BLaER1 treated with 17β-estradiol and CSF1 and Interleukin-3, amounts not matched to agents 10 nM and 100 nM (cell line): ENCODE data around the gene ERCC6L2.

ENCODE experiments used
- H3K27ac ChIP-seq, 11 experiments: shearing (Covaris generic); formaldehyde crosslinking; 2 replicates each; pipeline ENCODE4 v1.8.1; 2022
- H3K27me3 ChIP-seq, 11 experiments: shearing (Covaris generic); formaldehyde crosslinking; 2 replicates each; pipeline ENCODE4 v1.8.1; 2022
- H3K36me3 ChIP-seq, 11 experiments: shearing (Covaris generic); formaldehyde crosslinking; 2 replicates each; pipeline ENCODE4 v1.8.1; 2022
- H3K4me1 ChIP-seq, 10 experiments: shearing (Covaris generic); formaldehyde crosslinking; 2 replicates each; pipeline ENCODE4 v1.8.1; 2022
- H3K4me2 ChIP-seq, 11 experiments: shearing (Covaris generic); formaldehyde crosslinking; 2 replicates each; pipeline ENCODE4 v1.8.1; 2022
- H3K4me3 ChIP-seq, 10 experiments: shearing (Covaris generic); formaldehyde crosslinking; 2 replicates each; pipeline ENCODE4 v1.8.1; 2022
- H3K9ac ChIP-seq, 11 experiments: shearing (Covaris generic); formaldehyde crosslinking; 2 replicates each; pipeline ENCODE4 v1.8.1; 2022
- H3K9me3 ChIP-seq, 11 experiments: shearing (Covaris generic); formaldehyde crosslinking; replicated peaks in 1 of 11; 2 replicates each; pipeline ENCODE4 v1.8.1; 2022
- H4K20me1 ChIP-seq, 11 experiments: shearing (Covaris generic); formaldehyde crosslinking; 2 replicates each; pipeline ENCODE4 v1.8.1; 2022
- Cebpa-rat ChIP-seq, 11 experiments: shearing (Covaris generic); IDR thresholded peaks; 2 replicates each; pipeline ENCODE4 v1.8.1; 2022

Gene ERCC6L2

GRCh38 chr9:95857124-95857523 lies 18.4 kb upstream of the ERCC6L2 start:
- no peak overlapping the region for H3K9ac ChIP-seq
- peaks cover 14 to 32% (median 17%) of the 10 kb centered on the region in 10 experiments for H3K4me1 ChIP-seq
- H3K27me3 ChIP-seq = no peaks in the 10 kb centered on the region
- no peak overlapping the region for H3K4me3 ChIP-seq
- peaks cover 2 to 9% (median 4%) of the 10 kb centered on the region in 11 experiments; a peak in 21 of 22 replicates for H3K9me3 ChIP-seq
- H4K20me1 ChIP-seq = no peaks in the 10 kb centered on the region; a peak in 2 of 22 replicates
- TF ChIP-seq Cebpa-rat (IDR thresholded peaks at IDR 0.05) = no peak
- peak overlapping the region; percentile 3 to 76 (median 44); a peak in 21 of 22 replicates for H3K4me2 ChIP-seq
- H3K27ac ChIP-seq = no peak overlapping the region
- H3K36me3 ChIP-seq = peaks cover 0 to 5% (median 0%) of the 10 kb centered on the region in 11 experiments; a peak in 6 of 22 replicates

DNA sequence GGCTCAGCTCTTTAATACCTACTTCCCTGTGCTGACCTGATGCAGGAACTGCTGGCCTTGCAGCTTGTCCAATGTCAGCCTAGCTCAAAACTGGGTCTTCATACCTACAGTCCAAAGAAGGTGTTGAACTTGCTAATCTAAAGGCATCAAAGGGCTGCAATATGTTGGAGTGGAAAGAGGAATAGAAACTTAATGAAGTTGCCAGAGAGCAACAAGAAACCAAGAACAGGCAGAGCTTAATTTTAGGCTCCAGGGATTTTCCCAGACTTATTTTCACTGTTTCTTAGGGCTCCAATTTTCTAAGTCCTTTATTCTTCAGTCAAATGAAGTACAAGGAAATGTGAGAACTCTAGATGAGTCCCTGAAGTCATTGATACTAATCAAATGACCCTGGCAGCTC lies 17.6 kb upstream of the ERCC6L2 start:
- no peaks in the 10 kb centered on the region; a peak in 2 of 22 replicates for H4K20me1 ChIP-seq
- TF ChIP-seq Cebpa-rat (IDR thresholded peaks at IDR 0.05) = no peak
- peaks cover 14 to 24% (median 17%) of the 10 kb centered on the region in 10 experiments for H3K4me1 ChIP-seq
- no peaks in the 10 kb centered on the region for H3K27me3 ChIP-seq
- H3K9ac ChIP-seq = no peak overlapping the region
- no peak overlapping the region; a peak in 1 of 22 replicates for H3K27ac ChIP-seq
- peak overlapping the region; percentile 3 to 76 (median 44); a peak in 20 of 22 replicates for H3K4me2 ChIP-seq
- H3K4me3 ChIP-seq = no peak overlapping the region
- H3K9me3 ChIP-seq = peaks cover 9 to 17% (median 12%) of the 10 kb centered on the region in 11 experiments
- peaks cover 0 to 11% (median 5%) of the 10 kb centered on the region in 11 experiments; a peak in 8 of 22 replicates for H3K36me3 ChIP-seq

- TF ChIP-seq Cebpa-rat (IDR thresholded peaks at IDR 0.05) = no peak
Measured at GRCh38 chr9:95862343-95862742, 13.1 kb upstream of the ERCC6L2 start.

DNA sequence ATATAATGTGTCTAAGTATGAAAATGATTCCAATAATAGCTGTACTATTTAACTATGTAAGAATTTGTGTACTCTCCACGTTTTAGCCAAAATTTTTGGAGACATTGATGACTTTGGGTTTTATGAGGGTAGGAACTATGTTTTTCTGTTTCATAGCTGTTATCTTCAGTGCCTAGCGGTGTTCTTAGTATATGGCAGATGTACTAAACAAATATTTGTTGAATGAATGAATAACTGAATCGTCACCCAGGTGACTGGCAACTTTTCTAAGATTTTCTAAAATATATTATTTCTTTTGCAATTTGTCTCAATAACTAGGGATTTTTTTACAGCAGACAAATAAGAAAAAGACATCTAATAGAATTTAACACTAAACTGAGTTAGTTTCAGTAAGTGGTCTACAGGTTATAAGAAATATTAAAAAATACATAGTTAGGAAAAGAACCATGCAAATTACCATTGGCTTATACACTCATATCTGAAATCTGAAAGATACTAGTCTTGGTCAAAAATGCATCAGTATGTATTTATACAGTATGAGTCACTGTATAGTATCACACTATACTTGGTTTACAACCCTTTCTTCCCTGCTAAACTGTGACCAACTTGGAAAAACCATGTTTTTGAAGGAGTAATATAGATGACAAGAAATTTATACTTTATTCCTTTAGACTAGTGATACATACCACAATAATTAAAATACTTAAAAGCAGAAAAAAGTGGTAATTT lies 10.5 kb upstream of the ERCC6L2 start:
- H3K27me3 ChIP-seq = no peaks in the 10 kb centered on the region
- no peak overlapping the region for H3K4me2 ChIP-seq
- no peaks in the 10 kb centered on the region for H4K20me1 ChIP-seq
- H3K36me3 ChIP-seq = peaks cover 9 to 35% (median 18%) of the 10 kb centered on the region in 11 experiments; a peak in 17 of 22 replicates
- H3K9ac ChIP-seq = no peak overlapping the region
- H3K4me1 ChIP-seq = no peaks in the 10 kb centered on the region
- peaks cover 25 to 55% (median 43%) of the 10 kb centered on the region in 11 experiments for H3K9me3 ChIP-seq
- H3K27ac ChIP-seq = no peak overlapping the region
- no peak for TF ChIP-seq Cebpa-rat (IDR thresholded peaks at IDR 0.05)
- no peak overlapping the region for H3K4me3 ChIP-seq

More at GRCh38 chr9:95862343-95862742, 13.1 kb upstream of the ERCC6L2 start:
- H3K9ac ChIP-seq = no peak overlapping the region
- no peaks in the 10 kb centered on the region for H3K27me3 ChIP-seq
- H4K20me1 ChIP-seq = no peaks in the 10 kb centered on the region
- H3K4me1 ChIP-seq = peaks cover 9 to 19% (median 10%) of the 10 kb centered on the region in 10 experiments
- 0 out of 20 replicates have a peak overlapping the region, but pooled peaks of 1 of the 10 experiments have one; percentile 2 for H3K4me3 ChIP-seq
- H3K9me3 ChIP-seq = peaks cover 19 to 39% (median 34%) of the 10 kb centered on the region in 11 experiments
- H3K4me2 ChIP-seq = no peak overlapping the region
- H3K36me3 ChIP-seq = peaks cover 0 to 27% (median 10%) of the 10 kb centered on the region in 11 experiments; a peak in 11 of 22 replicates
- no peak overlapping the region for H3K27ac ChIP-seq

- Histone ChIP-seq H3K4me2 (0 out of 22 replicates have a peak overlapping the region, but pooled peaks of 1 of the 11 experiments have one; percentile 10), H3K36me3 (peaks cover 5 to 67% (median 29%) of the 10 kb centered on the region in 11 experiments; a peak in 19 of 22 replicates)
Measured at GRCh38 chr9:95870352-95870751, 5.1 kb upstream of the ERCC6L2 start.

DNA sequence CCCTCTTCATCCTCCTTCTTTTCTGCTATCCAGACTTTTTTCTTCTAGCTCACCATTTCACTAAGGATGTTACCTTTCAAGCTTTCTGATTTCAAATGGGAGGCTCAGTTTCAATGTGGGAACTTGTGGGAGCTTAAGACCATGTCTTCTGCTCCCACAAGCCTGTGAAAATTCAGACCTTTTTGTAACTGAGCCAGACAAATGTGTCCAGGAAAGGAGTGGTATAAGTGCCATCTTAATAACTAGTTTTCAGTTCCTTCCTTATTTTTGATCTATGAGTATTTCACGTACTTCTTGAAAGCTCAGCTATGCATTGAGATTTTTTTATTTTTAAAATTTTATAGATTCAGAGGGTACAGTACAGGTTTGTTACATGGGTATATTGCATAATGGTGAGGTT lies 4.6 kb upstream of the ERCC6L2 start:
- no peak for TF ChIP-seq Cebpa-rat (IDR thresholded peaks at IDR 0.05)
- H3K9me3 ChIP-seq = peaks cover 6 to 21% (median 15%) of the 10 kb centered on the region in 11 experiments; a peak in 20 of 22 replicates
- no peaks in the 10 kb centered on the region for H4K20me1 ChIP-seq
- no peak overlapping the region for H3K9ac ChIP-seq
- H3K4me2 ChIP-seq = peak overlapping the region in 2 of 11 experiments; percentile 10 to 25; a peak in 1 of 22 replicates
- H3K27me3 ChIP-seq = no peaks in the 10 kb centered on the region
- H3K27ac ChIP-seq = no peak overlapping the region
- peaks cover 5 to 64% (median 29%) of the 10 kb centered on the region in 11 experiments; a peak in 19 of 22 replicates for H3K36me3 ChIP-seq
- H3K4me1 ChIP-seq = peaks cover 6 to 24% (median 11%) of the 10 kb centered on the region in 10 experiments
- no peak overlapping the region for H3K4me3 ChIP-seq

More at GRCh38 chr9:95870352-95870751, 5.1 kb upstream of the ERCC6L2 start:
- H4K20me1 ChIP-seq = no peaks in the 10 kb centered on the region
- H3K27ac ChIP-seq = no peak overlapping the region
- peaks cover 6 to 24% (median 11%) of the 10 kb centered on the region in 10 experiments for H3K4me1 ChIP-seq
- H3K27me3 ChIP-seq = no peaks in the 10 kb centered on the region
- no peak overlapping the region for H3K4me3 ChIP-seq
- H3K9ac ChIP-seq = no peak overlapping the region
- no peak for TF ChIP-seq Cebpa-rat (IDR thresholded peaks at IDR 0.05)
- peaks cover 6 to 21% (median 15%) of the 10 kb centered on the region in 11 experiments; a peak in 20 of 22 replicates for H3K9me3 ChIP-seq

GRCh38 chr9:95874303-95874988 lies 1.0 kb upstream of the ERCC6L2 start:
- Histone ChIP-seq H3K4me3 (no peak overlapping the region), H3K9ac (no peak overlapping the region), H3K27me3 (no peaks in the 10 kb centered on the region), H4K20me1 (peaks cover 0 to 3% (median 0%) of the 10 kb centered on the region in 11 experiments; a peak in 4 of 22 replicates), H3K4me2 (peak overlapping the region in 6 of 11 experiments; percentile 85 to 96 (median 92); a peak in 18 of 22 replicates), H3K9me3 (peaks cover 2 to 23% (median 8%) of the 10 kb centered on the region in 11 experiments; a peak in 19 of 22 replicates), H3K36me3 (peaks cover 3 to 56% (median 27%) of the 10 kb centered on the region in 11 experiments; a peak in 19 of 22 replicates), H3K4me1 (peaks cover 9 to 24% (median 12%) of the 10 kb centered on the region in 10 experiments), H3K27ac (no peak overlapping the region)
- no peak for TF ChIP-seq Cebpa-rat (IDR thresholded peaks at IDR 0.05)

GRCh38 chr9:95874989-95875304 lies 544 bp upstream of the ERCC6L2 start:
- Histone ChIP-seq H3K4me2 (peak overlapping the region in 6 of 11 experiments; percentile 85 to 96 (median 92); a peak in 18 of 22 replicates), H3K4me3 (no peak overlapping the region), H4K20me1 (peaks cover 0 to 8% (median 0%) of the 10 kb centered on the region in 11 experiments; a peak in 5 of 22 replicates), H3K27me3 (no peaks in the 10 kb centered on the region), H3K4me1 (peaks cover 9 to 24% (median 12%) of the 10 kb centered on the region in 10 experiments), H3K36me3 (peaks cover 0 to 51% (median 24%) of the 10 kb centered on the region in 11 experiments; a peak in 17 of 22 replicates), H3K9ac (no peak overlapping the region), H3K9me3 (peaks cover 0 to 20% (median 4%) of the 10 kb centered on the region in 11 experiments; a peak in 9 of 22 replicates), H3K27ac (no peak overlapping the region)
- no peak for TF ChIP-seq Cebpa-rat (IDR thresholded peaks at IDR 0.05)
